ENCODE measurements around the gene NF2.
A peak's percentile ranks its signal among the peaks of the same experiment; 100 is the strongest.
"Not testable (repeated sequence)": the region's sequence is repeated elsewhere in the genome, so short reads cannot be mapped to it uniquely, and the experiment has no call there.

NF2 gene
- total RNA-seq: 93.0 to 106 (median 103) reads per million in 4 experiments

- DNase-seq: peak; percentile 97
Measured at GRCh38 chr22:29603358-29604075, at the start of gene NF2. TSS of gene NF2 (plus strand) at chr22:29603633. CDS start at chr22:29603999, 366 bp downstream.

GRCh38 chr22:29555065-29555644, 48.3 kb upstream of the NF2 start:
- no peak for DNase-seq

- no peak for DNase-seq
Measured at GRCh38 chr22:29559030-29559429, 44.4 kb upstream of the NF2 start.

GRCh38 chr22:29559853-29560252, 43.6 kb upstream of the NF2 start:
- no peak for DNase-seq

GRCh38 chr22:29563652-29564460, 39.6 kb upstream of the NF2 start:
- no peak for DNase-seq

- DNase-seq: not testable (repeated sequence)
Measured at GRCh38 chr22:29566513-29566912, 36.9 kb upstream of the NF2 start.

GRCh38 chr22:29567338-29567737, 36.1 kb upstream of the NF2 start:
- DNase-seq: no peak

GRCh38 chr22:29569011-29569678, 34.3 kb upstream of the NF2 start:
- no peak for DNase-seq

GRCh38 chr22:29570456-29570855, 33.0 kb upstream of the NF2 start:
- DNase-seq: no peak

- no peak for DNase-seq
Measured at GRCh38 chr22:29570912-29571549, 32.4 kb upstream of the NF2 start.

- DNase-seq: no peak
Measured at GRCh38 chr22:29574762-29575450, 28.5 kb upstream of the NF2 start.

- no peak for DNase-seq
Measured at GRCh38 chr22:29578462-29579200, 24.8 kb upstream of the NF2 start.

GRCh38 chr22:29580200-29580810, 23.1 kb upstream of the NF2 start:
- DNase-seq: no peak

GRCh38 chr22:29581799-29582198, 21.6 kb upstream of the NF2 start:
- DNase-seq: no peak

- DNase-seq: no peak
Measured at GRCh38 chr22:29584975-29585374, 18.5 kb upstream of the NF2 start.

GRCh38 chr22:29586193-29586705, 17.2 kb upstream of the NF2 start:
- DNase-seq: not testable (repeated sequence)

GRCh38 chr22:29587938-29588699, 15.3 kb upstream of the NF2 start:
- DNase-seq: no peak

GRCh38 chr22:29593923-29594322, 9.5 kb upstream of the NF2 start:
- DNase-seq: no peak

- not testable (repeated sequence) for DNase-seq
Measured at GRCh38 chr22:29594447-29594846, 9.0 kb upstream of the NF2 start.

GRCh38 chr22:29596408-29596807, 7.0 kb upstream of the NF2 start:
- DNase-seq: no peak

Data from effector CD8-positive, alpha-beta T cell (primary cell).